Measurements from ENCODE around the gene PLCH2.

Gene PLCH2

DNA sequence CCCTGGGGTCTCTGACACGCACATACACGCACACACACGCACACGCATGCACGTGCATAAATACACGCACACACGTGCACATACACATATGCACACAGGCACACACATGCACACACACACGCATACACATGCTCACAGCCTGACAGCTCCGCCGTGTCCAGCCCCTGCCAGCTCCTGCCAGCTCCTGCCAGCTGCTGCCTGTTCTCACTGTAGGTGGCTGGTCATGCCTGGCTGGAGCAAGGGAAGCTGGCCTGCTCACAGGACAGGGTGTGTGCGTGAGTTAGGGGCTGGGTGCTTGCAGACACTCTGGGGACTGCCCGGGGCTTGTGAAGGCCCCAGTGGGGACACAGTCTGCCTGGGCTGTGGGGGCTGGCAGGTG is 4.9 kb downstream of the PLCH2 start:
- Histone ChIP-seq H3K36me3 (ENCODE audit: control insufficient read depth in 5 of 5, insufficient read depth in 5 of 5, low read length in 5 of 5) (no peaks in the 10 kb centered on the region), H3K4me1 (ENCODE audit: control insufficient read depth in 5 of 5, insufficient read depth in 5 of 5, low read length in 5 of 5) (no peaks in the 10 kb centered on the region), H3K9me3 (ENCODE audit: control insufficient read depth in 5 of 5, low read length in 5 of 5) (no peaks in the 10 kb centered on the region), H3K27me3 (ENCODE audit: control insufficient read depth in 5 of 5, insufficient read depth in 4 of 5, low read length in 5 of 5) (peaks cover 7 to 17% (median 14%) of the 10 kb centered on the region in 5 donors), H3K4me3 (ENCODE audit: low read depth in 1 of 5, low read length in 5 of 5) (no peak overlapping the region), H3K9ac (ENCODE audit: low read length in 5 of 5) (no peak overlapping the region), H3K27ac (ENCODE audit: low read depth, low read length) (no peak overlapping the region)

DNA sequence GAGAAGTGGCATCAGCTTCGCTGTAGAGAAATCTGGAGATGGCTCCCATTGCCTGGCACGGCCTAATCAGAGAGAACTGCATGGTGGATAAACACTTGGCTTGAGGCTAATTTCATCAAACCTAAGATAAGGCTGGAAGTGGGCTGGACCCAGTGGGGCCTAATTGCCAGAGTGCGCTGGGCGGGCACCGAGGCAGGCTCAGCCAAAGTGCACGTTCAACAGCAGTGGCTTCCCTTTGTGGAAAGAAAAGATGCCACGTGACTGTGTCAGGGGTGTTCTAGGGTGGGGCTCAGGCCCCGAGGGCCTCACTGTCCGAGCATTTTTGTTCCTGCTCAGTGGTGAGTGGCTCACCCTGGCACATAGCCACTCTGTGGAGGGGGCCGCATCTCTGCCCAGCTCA is 5.8 kb downstream of the PLCH2 start:
- Histone ChIP-seq H3K27ac (ENCODE audit: low read depth, low read length) (no peak overlapping the region), H3K27me3 (ENCODE audit: control insufficient read depth in 5 of 5, insufficient read depth in 4 of 5, low read length in 5 of 5) (peaks cover 5 to 22% (median 10%) of the 10 kb centered on the region in 5 donors)

DNA sequence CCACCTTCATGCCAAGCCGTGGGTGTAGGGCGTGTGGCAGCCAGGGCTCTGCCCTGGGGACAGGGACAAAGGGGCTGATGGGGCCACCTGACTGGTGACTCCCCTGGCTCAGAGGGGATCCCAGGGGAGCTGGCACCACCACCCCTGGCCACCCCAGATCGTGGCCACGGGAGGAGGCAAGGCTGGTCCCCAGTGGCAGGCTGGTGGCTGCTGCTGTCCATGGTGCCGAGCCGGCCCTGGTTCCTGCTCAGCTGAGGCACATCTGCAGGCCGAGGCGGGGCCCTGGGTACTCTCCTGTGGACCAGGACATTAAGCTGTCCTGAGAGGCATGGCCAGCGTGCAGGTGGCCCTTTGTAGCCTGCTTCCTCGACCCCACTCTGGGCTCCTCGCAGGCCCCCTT is 6.5 kb downstream of the PLCH2 start:
- no peak overlapping the region for H3K4me3 ChIP-seq (ENCODE audit: low read depth in 1 of 5, low read length in 5 of 5)
- no peak overlapping the region for H3K27ac ChIP-seq (ENCODE audit: low read depth, low read length)
- no peaks in the 10 kb centered on the region for H3K36me3 ChIP-seq (ENCODE audit: control insufficient read depth in 5 of 5, insufficient read depth in 5 of 5, low read length in 5 of 5)
- peaks cover 0 to 23% (median 7%) of the 10 kb centered on the region in 5 donors for H3K27me3 ChIP-seq (ENCODE audit: control insufficient read depth in 5 of 5, insufficient read depth in 4 of 5, low read length in 5 of 5)
- no peak overlapping the region for H3K9ac ChIP-seq (ENCODE audit: low read length in 5 of 5)
- peaks cover 0 to 2% (median 0%) of the 10 kb centered on the region in 5 donors for H3K9me3 ChIP-seq (ENCODE audit: control insufficient read depth in 5 of 5, low read length in 5 of 5)
- H3K4me1 ChIP-seq (ENCODE audit: control insufficient read depth in 5 of 5, insufficient read depth in 5 of 5, low read length in 5 of 5): no peaks in the 10 kb centered on the region

More for the DNA sequence above, 5.8 kb downstream of the PLCH2 start:
- no peak overlapping the region for H3K9ac ChIP-seq (ENCODE audit: low read length in 5 of 5)
- H3K9me3 ChIP-seq (ENCODE audit: control insufficient read depth in 5 of 5, low read length in 5 of 5): no peaks in the 10 kb centered on the region
- no peaks in the 10 kb centered on the region for H3K4me1 ChIP-seq (ENCODE audit: control insufficient read depth in 5 of 5, insufficient read depth in 5 of 5, low read length in 5 of 5)
- no peak overlapping the region for H3K4me3 ChIP-seq (ENCODE audit: low read depth in 1 of 5, low read length in 5 of 5)
- no peaks in the 10 kb centered on the region for H3K36me3 ChIP-seq (ENCODE audit: control insufficient read depth in 5 of 5, insufficient read depth in 5 of 5, low read length in 5 of 5)

DNA sequence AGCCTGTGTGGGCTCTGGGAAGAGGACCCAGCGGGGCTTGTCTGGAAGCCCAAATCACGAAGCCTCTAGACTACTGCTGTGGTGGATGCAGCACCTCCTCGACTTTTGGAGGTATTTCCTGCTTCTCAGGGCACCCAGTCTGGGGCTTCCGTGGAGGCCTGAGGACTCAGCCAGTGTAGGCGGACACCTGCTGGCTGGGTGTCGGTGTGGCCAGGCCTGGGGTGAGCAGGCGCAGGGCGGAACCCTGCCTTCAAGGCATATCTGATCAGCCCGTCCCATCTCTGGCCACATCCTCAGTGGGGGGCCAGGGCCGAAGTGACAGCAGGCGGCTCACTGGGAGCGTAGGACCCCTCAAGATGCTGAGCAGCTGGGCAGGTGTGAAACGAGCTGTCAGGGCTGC is 6.9 kb downstream of the PLCH2 start:
- Histone ChIP-seq H3K27me3 (ENCODE audit: control insufficient read depth in 5 of 5, insufficient read depth in 4 of 5, low read length in 5 of 5) (peaks cover 0 to 23% (median 7%) of the 10 kb centered on the region in 5 donors), H3K4me1 (ENCODE audit: control insufficient read depth in 5 of 5, insufficient read depth in 5 of 5, low read length in 5 of 5) (no peaks in the 10 kb centered on the region), H3K9ac (ENCODE audit: low read length in 5 of 5) (no peak overlapping the region), H3K27ac (ENCODE audit: low read depth, low read length) (no peak overlapping the region), H3K9me3 (ENCODE audit: control insufficient read depth in 5 of 5, low read length in 5 of 5) (peaks cover 0 to 6% (median under 1%) of the 10 kb centered on the region in 5 donors), H3K4me3 (ENCODE audit: low read depth in 1 of 5, low read length in 5 of 5) (no peak overlapping the region), H3K36me3 (ENCODE audit: control insufficient read depth in 5 of 5, insufficient read depth in 5 of 5, low read length in 5 of 5) (no peaks in the 10 kb centered on the region)

DNA sequence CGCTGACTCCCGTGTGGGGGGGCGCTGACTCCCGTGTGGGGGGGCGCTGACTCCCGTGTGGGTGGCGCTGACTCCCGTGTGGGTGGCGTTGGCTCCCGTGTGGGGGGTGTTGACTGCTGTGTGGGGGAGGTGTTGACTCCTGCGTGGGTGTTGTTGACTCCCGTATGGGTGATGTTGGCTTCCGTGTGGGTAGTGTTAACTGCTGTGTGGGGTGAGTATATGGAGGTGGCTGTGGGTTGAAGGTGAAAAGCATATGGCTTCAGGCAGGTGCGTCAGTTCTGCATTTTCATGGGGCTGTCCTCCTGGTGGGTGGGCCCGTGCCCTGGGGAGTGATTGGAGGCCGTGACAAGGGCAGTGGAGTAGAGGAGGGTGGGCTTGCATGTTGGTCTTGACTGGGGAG is 7.9 kb downstream of the PLCH2 start:
- Histone ChIP-seq H3K9me3 (ENCODE audit: control insufficient read depth in 5 of 5, low read length in 5 of 5) (peaks cover 2 to 16% (median 10%) of the 10 kb centered on the region in 5 donors), H3K27ac (ENCODE audit: low read depth, low read length) (no peak overlapping the region), H3K4me1 (ENCODE audit: control insufficient read depth in 5 of 5, insufficient read depth in 5 of 5, low read length in 5 of 5) (no peaks in the 10 kb centered on the region), H3K27me3 (ENCODE audit: control insufficient read depth in 5 of 5, insufficient read depth in 4 of 5, low read length in 5 of 5) (peaks cover 0 to 19% (median 0%) of the 10 kb centered on the region in 5 donors), H3K9ac (ENCODE audit: low read length in 5 of 5) (no peak overlapping the region), H3K4me3 (ENCODE audit: low read depth in 1 of 5, low read length in 5 of 5) (no peak overlapping the region), H3K36me3 (ENCODE audit: control insufficient read depth in 5 of 5, insufficient read depth in 5 of 5, low read length in 5 of 5) (no peaks in the 10 kb centered on the region)

- H3K9ac ChIP-seq (ENCODE audit: low read length in 5 of 5): no peak overlapping the region
- H3K27ac ChIP-seq (ENCODE audit: low read depth, low read length): no peak overlapping the region
- H3K36me3 ChIP-seq (ENCODE audit: control insufficient read depth in 5 of 5, insufficient read depth in 5 of 5, low read length in 5 of 5): no peaks in the 10 kb centered on the region
- no peak overlapping the region for H3K4me3 ChIP-seq (ENCODE audit: low read depth in 1 of 5, low read length in 5 of 5)
- H3K4me1 ChIP-seq (ENCODE audit: control insufficient read depth in 5 of 5, insufficient read depth in 5 of 5, low read length in 5 of 5): no peaks in the 10 kb centered on the region
- peaks cover 0 to 24% (median 2%) of the 10 kb centered on the region in 5 donors for H3K27me3 ChIP-seq (ENCODE audit: control insufficient read depth in 5 of 5, insufficient read depth in 4 of 5, low read length in 5 of 5)
- peaks cover 6 to 22% (median 18%) of the 10 kb centered on the region in 5 donors for H3K9me3 ChIP-seq (ENCODE audit: control insufficient read depth in 5 of 5, low read length in 5 of 5)
These were observed 10.0 kb downstream of the PLCH2 start for GRCh38 chr1:2486041-2486440.

DNA sequence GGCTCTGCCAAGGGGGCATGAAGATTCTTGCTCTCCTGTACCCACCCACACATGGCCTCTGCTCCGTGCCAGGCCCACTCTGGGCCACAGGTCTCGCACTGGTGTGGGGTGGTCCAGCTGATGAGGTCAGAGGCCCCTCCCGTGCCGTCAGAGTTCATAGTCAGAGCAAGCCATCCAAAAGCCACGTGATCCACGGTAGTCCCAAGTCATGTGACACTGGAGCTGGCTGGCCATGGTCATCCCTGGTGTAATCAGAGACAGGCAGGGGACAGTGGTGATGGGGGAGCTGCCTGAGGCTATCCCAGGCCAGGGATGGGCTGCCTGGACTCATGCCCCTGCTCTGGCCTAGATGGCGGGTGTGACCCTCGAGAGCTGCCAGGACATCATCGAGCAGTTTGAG is 10.5 kb downstream of the PLCH2 start:
- Histone ChIP-seq H3K27ac (ENCODE audit: low read depth, low read length) (no peak overlapping the region), H3K36me3 (ENCODE audit: control insufficient read depth in 5 of 5, insufficient read depth in 5 of 5, low read length in 5 of 5) (no peaks in the 10 kb centered on the region), H3K27me3 (ENCODE audit: control insufficient read depth in 5 of 5, insufficient read depth in 4 of 5, low read length in 5 of 5) (peaks cover 3 to 27% (median 4%) of the 10 kb centered on the region in 5 donors), H3K9me3 (ENCODE audit: control insufficient read depth in 5 of 5, low read length in 5 of 5) (peaks cover 6 to 22% (median 18%) of the 10 kb centered on the region in 5 donors), H3K9ac (ENCODE audit: low read length in 5 of 5) (no peak overlapping the region), H3K4me3 (ENCODE audit: low read depth in 1 of 5, low read length in 5 of 5) (no peak overlapping the region), H3K4me1 (ENCODE audit: control insufficient read depth in 5 of 5, insufficient read depth in 5 of 5, low read length in 5 of 5) (no peaks in the 10 kb centered on the region)

DNA sequence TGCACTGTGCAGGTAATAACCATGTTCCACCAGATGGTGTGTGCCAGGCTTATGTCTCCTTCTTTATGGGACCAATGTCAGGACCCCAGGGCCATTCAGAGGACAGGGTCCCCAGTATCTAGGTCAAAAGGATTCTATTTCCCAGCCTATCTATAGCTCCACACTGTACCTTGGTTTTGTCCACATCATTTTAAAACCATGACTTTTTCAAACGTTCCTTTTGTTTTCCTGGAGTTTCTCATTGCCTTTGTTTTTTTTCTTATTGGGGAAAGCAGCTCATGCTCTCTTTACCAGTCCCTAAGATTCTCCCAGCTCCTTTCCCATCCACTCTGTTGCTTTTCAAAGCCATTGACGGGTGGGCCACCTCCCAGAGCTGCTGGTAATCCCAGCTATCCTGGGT is 12.6 kb downstream of the PLCH2 start:
- H3K27me3 ChIP-seq (ENCODE audit: control insufficient read depth in 5 of 5, insufficient read depth in 4 of 5, low read length in 5 of 5): peaks cover 7 to 42% (median 17%) of the 10 kb centered on the region in 5 donors
- H3K9ac ChIP-seq (ENCODE audit: low read length in 5 of 5): no peak overlapping the region
- no peak overlapping the region for H3K27ac ChIP-seq (ENCODE audit: low read depth, low read length)
- no peaks in the 10 kb centered on the region for H3K36me3 ChIP-seq (ENCODE audit: control insufficient read depth in 5 of 5, insufficient read depth in 5 of 5, low read length in 5 of 5)
- H3K4me3 ChIP-seq (ENCODE audit: low read depth in 1 of 5, low read length in 5 of 5): no peak overlapping the region
- H3K4me1 ChIP-seq (ENCODE audit: control insufficient read depth in 5 of 5, insufficient read depth in 5 of 5, low read length in 5 of 5): no peaks in the 10 kb centered on the region
- H3K9me3 ChIP-seq (ENCODE audit: control insufficient read depth in 5 of 5, low read length in 5 of 5): peaks cover 6 to 22% (median 18%) of the 10 kb centered on the region in 5 donors

DNA sequence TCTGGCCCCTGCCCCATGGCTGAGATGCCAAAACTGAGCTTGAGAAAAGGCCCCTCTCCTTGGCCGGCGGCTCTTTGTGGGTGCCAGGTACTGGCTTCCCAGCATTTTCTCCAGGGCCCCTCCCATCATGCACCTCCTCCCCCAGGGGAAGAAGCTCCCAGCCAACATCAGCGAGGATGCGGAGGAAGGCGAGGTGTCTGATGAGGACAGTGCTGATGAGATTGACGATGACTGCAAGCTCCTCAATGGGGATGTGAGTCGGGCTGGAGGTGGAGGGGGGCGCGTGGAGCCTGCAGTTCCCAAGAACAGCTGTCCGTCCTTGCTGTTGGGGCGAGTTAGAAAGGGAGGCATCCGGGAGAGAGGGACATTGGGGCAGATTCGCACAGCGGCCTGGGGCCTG is 13.5 kb downstream of the PLCH2 start:
- Histone ChIP-seq H3K36me3 (ENCODE audit: control insufficient read depth in 5 of 5, insufficient read depth in 5 of 5, low read length in 5 of 5) (no peaks in the 10 kb centered on the region), H3K9ac (ENCODE audit: low read length in 5 of 5) (no peak overlapping the region), H3K4me3 (ENCODE audit: low read depth in 1 of 5, low read length in 5 of 5) (no peak overlapping the region), H3K9me3 (ENCODE audit: control insufficient read depth in 5 of 5, low read length in 5 of 5) (peaks cover 6 to 22% (median 18%) of the 10 kb centered on the region in 5 donors), H3K27ac (ENCODE audit: low read depth, low read length) (no peak overlapping the region), H3K4me1 (ENCODE audit: control insufficient read depth in 5 of 5, insufficient read depth in 5 of 5, low read length in 5 of 5) (no peaks in the 10 kb centered on the region), H3K27me3 (ENCODE audit: control insufficient read depth in 5 of 5, insufficient read depth in 4 of 5, low read length in 5 of 5) (peaks cover 7 to 46% (median 19%) of the 10 kb centered on the region in 5 donors)

DNA sequence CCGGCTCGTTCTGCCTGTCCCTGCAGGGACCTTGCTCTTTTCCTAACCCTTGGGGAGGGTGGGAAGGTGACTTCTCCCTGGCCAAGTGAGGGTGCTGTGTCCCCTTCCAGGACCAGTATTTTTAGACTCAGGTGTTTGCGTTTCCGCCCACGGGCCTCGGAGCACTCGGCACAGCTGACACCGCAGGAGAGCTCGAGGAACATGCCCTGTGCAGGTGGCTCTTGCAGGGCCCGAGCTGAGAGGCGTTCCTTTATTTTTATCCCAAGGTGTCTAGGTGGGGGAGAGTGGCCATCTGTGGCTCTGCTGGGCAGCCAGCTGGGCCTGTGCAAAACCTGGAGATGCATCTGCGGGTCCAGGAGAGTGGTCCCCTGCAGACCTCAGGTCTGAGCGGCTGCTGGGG is 16.0 kb downstream of the PLCH2 start:
- H3K9ac ChIP-seq (ENCODE audit: low read length in 5 of 5): no peak overlapping the region
- H3K9me3 ChIP-seq (ENCODE audit: control insufficient read depth in 5 of 5, low read length in 5 of 5): peaks cover 6 to 22% (median 18%) of the 10 kb centered on the region in 5 donors
- no peak overlapping the region for H3K27ac ChIP-seq (ENCODE audit: low read depth, low read length)
- no peak overlapping the region for H3K4me3 ChIP-seq (ENCODE audit: low read depth in 1 of 5, low read length in 5 of 5)
- no peaks in the 10 kb centered on the region for H3K4me1 ChIP-seq (ENCODE audit: control insufficient read depth in 5 of 5, insufficient read depth in 5 of 5, low read length in 5 of 5)
- no peaks in the 10 kb centered on the region for H3K36me3 ChIP-seq (ENCODE audit: control insufficient read depth in 5 of 5, insufficient read depth in 5 of 5, low read length in 5 of 5)
- H3K27me3 ChIP-seq (ENCODE audit: control insufficient read depth in 5 of 5, insufficient read depth in 4 of 5, low read length in 5 of 5): peaks cover 7 to 36% (median 25%) of the 10 kb centered on the region in 5 donors

DNA sequence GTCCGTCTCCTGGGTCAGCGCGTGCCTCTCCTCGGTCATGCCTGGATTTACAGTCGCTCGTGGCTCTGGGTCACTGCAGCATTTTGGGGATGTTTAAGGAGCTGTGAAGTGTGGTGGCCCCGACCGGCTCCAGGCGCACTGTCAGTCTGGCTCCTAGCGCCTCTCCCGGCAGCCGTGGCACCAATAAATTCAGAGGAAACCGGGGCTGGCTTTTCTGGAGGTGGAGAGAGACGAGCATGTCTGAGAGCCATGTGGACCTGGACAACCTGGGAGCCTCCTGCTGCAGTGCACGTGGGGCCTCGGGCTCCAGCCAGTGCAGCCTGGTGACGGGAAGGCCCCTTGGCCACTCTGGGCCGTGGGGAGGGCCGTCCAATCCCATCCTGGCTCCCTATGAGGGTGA is 17.1 kb downstream of the PLCH2 start:
- Histone ChIP-seq H3K4me1 (ENCODE audit: control insufficient read depth in 5 of 5, insufficient read depth in 5 of 5, low read length in 5 of 5) (no peaks in the 10 kb centered on the region), H3K27me3 (ENCODE audit: control insufficient read depth in 5 of 5, insufficient read depth in 4 of 5, low read length in 5 of 5) (peaks cover 7 to 36% (median 31%) of the 10 kb centered on the region in 5 donors), H3K27ac (ENCODE audit: low read depth, low read length) (no peak overlapping the region), H3K4me3 (ENCODE audit: low read depth in 1 of 5, low read length in 5 of 5) (no peak overlapping the region), H3K9ac (ENCODE audit: low read length in 5 of 5) (no peak overlapping the region), H3K36me3 (ENCODE audit: control insufficient read depth in 5 of 5, insufficient read depth in 5 of 5, low read length in 5 of 5) (no peaks in the 10 kb centered on the region), H3K9me3 (ENCODE audit: control insufficient read depth in 5 of 5, low read length in 5 of 5) (peaks cover 6 to 15% (median 15%) of the 10 kb centered on the region in 5 donors)

Measured in subcutaneous abdominal adipose tissue (tissue), 5 donors.